Measurements from ENCODE around the gene IFT57. TPM values are rescaled to one million over a fixed set of nuclear protein-coding genes. Genes with fewer than 3 reads are reported as not detected.

Gene IFT57
- total RNA-seq, 1 experiment from 2014 or later = 40.5 TPM

DNA sequence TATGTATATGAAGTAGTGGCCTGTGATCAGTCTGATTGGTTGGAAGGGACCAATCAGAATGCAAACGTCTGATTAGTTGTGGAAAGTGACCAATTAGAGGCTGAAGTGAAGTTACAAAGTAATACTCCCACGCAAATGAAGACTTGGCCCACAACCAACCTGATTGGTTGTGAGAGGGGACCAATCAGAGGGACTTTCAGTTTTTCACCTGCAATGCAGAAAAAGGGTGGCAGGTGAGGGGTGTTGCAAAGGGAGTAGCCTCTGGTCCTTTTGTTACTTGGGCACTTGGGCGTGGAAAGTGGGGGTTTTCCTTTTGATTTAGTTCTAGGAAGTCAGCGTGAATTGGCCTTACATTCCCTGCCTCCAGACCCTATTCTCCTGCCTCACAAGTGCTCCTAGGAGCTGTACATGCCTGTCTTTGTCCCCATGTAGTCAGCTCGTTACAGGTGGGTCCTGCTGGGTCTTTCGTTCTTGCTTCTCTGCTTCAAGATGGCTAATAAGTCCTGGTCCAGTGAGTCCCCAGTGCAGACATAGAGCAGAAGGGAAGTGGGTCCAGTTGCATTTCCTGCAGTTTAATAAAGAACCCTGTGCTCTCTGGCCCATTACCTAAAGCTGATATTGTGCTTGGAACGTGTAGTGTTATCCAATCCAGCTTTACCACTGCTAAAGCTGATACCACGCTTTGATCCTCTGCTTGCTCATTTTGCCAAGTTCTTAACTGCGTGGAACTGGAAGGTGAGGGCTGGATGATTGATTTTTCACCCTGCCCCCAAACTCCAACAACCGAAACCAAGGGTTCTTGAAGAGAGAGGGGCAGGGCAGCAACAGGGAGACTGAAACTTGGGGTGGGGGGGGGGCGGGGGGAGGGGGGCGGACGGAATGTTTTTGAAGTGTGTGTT, 85.4 kb downstream of the IFT57 start:
- H3K27me3 ChIP-seq (replicated peaks) = no peaks in the 10 kb centered on the region
- no peak overlapping the region for H3K4me3 ChIP-seq
- H3K27ac ChIP-seq = no peak overlapping the region
- no peaks in the 10 kb centered on the region for H3K36me3 ChIP-seq
- H3K4me1 ChIP-seq (replicated peaks) = peaks cover 28% of the 10 kb centered on the region
- H3K9me3 ChIP-seq (replicated peaks) = no peaks in the 10 kb centered on the region
- no peak for DNase-seq (ENCODE audit: low read depth in 1 of 2, low spot score in 2 of 2)

DNA sequence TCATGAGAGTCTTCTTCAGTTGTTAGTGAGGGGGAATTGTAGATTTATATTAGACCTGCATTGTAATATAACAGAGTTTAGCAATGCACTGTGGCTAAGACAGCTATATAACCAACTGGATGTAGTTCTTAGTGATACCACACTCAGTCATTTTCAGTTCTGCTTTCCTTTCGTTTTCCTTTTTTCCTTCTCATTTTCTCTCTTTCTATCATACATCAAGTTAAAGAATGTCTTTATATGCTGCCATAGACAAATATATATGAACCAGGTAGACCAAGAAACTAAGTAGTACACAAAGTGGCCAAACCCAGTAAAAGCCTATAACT, 87.7 kb downstream of the IFT57 start:
- H3K4me3 ChIP-seq = no peak overlapping the region
- no peaks in the 10 kb centered on the region for H3K9me3 ChIP-seq (replicated peaks)
- no peaks in the 10 kb centered on the region for H3K36me3 ChIP-seq

DNA sequence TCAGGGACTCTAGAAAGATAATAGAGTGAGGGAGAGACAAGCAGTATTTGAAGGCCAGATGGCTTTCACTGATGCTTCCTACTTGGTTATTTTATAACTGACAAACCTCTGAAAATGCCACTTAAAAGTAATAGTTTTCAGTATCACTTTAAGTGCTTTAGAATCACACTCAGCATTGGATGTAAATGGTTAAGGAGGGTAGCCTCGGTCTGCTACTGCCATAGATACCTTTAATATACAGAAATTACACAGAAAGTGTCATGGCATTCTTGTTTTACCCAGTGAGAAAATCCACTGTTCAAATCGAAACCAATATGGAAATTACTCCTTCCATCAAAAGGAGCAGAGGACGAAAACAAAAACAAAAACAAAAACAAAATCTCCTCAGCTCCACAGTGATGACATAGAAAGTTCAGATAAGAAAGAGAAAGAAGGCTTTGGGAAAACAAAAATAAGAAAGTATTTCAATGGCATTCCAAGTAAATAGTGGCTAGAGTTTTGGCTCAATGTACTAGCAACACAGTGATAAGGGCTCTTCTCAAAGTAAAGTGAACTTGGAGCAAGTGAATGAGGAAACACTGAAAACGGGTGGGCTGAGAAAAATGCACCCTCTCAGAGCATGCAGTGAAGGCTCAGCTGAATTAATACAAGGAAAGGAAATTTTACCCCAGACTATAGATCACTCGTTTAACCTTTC, 88.2 kb downstream of the IFT57 start:
- Histone ChIP-seq H3K36me3 (no peaks in the 10 kb centered on the region), H3K4me3 (no peak overlapping the region), H3K27ac (peak overlapping the region; percentile 90; the same call in 1 of the 2 replicates), H3K4me1 (replicated peaks) (peaks cover 48% of the 10 kb centered on the region), H3K9me3 (replicated peaks) (no peaks in the 10 kb centered on the region), H3K27me3 (replicated peaks) (no peaks in the 10 kb centered on the region)
- DNase-seq (ENCODE audit: low read depth in 1 of 2, low spot score in 2 of 2) = no peak

More for the DNA sequence above, 87.7 kb downstream of the IFT57 start:
- no peak overlapping the region for H3K27ac ChIP-seq
- H3K4me1 ChIP-seq (replicated peaks) = peaks cover 48% of the 10 kb centered on the region
- no peaks in the 10 kb centered on the region for H3K27me3 ChIP-seq (replicated peaks)
- DNase-seq (ENCODE audit: low read depth in 1 of 2, low spot score in 2 of 2) = no peak

DNA sequence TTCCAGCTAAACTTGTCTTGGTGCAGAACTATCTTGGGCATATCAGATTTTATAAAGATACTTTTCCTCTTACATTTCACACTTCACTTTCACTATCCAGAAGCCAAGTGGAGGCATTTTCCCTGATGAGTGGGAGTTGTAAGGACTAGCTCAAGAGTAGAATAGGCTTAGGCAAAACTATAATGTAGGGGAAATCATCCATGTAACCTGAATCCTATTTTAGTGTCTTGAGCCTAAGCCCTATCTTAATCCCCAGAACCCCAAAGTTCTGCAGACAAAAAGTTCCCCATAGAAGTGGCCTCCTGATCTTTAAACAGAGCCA, 89.2 kb downstream of the IFT57 start:
- Histone ChIP-seq H3K9me3 (replicated peaks) (no peaks in the 10 kb centered on the region), H3K36me3 (no peaks in the 10 kb centered on the region), H3K4me1 (replicated peaks) (peaks cover 48% of the 10 kb centered on the region), H3K27me3 (replicated peaks) (no peaks in the 10 kb centered on the region), H3K4me3 (no peak overlapping the region), H3K27ac (peak overlapping the region; percentile 90)
- DNase-seq (ENCODE audit: low read depth in 1 of 2, low spot score in 2 of 2) = no peak

DNA sequence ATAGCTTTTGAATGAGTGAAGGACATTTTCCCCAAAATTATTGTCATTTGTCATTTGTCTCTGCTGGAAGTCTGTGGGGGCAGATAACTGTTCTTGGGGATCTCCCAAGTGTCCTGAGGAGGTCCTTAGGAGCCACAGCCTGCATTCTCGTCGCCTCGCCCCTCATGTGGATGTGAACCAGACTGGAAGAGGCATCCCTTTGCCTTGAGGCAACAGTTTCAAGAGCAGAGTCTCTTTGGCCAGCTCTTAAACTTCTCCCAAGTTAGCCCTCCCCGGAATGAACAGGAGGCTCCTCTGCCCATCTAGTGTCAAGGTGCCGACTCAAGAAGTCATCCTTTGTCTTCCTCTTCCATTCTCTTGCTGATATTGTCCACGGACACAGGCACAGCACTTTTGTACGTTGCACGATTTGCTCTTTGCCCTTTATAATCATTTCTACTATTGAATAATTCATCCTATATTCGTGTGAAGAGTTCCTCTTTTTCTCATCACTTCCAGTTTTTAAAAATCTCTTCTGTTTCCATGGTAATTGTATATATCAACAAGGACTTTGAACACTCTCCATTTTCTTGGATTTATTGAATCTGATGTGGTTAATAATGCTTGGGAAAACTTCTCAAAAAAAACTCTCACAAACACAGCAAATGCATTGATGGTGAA, 90.6 kb downstream of the IFT57 start:
- Histone ChIP-seq H3K4me3 (no peak overlapping the region), H3K27ac (peak overlapping the region; percentile 90), H3K4me1 (replicated peaks) (peaks cover 53% of the 10 kb centered on the region), H3K27me3 (replicated peaks) (no peaks in the 10 kb centered on the region), H3K9me3 (replicated peaks) (no peaks in the 10 kb centered on the region), H3K36me3 (no peaks in the 10 kb centered on the region)
- DNase-seq (ENCODE audit: low read depth in 1 of 2, low spot score in 2 of 2) = peak in 1 of 2 experiments; percentile 49

DNA sequence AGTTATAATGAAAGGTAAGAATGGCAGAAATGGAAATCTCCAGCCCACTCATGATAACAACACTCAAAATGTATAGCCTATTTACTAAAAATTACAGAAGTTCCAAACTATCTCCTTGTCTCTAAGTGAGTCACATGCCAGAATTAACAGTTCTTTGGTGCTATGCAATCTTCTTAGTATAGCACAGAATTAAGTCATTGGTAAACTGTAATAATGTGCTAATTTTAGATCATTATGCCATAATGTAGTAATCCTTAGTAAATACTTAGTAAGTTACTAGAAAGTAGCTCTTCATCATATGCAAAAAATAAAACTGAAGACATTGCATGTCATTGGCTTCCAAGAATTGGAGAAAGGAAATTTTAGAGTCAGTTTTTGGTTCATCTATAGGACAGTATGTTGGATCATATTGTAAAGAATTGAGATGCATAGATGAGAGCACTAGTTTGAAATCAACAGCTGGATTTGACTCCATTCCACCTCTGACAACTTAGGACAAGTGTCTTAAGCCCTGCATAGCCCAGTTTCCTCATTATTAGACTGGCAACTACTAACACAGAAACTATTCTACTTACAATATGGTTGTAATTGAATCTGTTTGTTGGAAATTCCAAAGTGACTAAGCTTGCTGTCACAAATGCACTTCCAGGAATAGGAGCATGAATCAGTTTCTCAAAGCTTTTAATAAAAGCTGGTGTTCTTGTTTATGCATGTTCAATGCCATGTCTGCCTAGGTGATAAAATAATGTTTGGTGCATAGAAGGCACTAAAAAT, 91.3 kb downstream of the IFT57 start:
- H3K27me3 ChIP-seq (replicated peaks) = no peaks in the 10 kb centered on the region
- DNase-seq (ENCODE audit: low read depth in 1 of 2, low spot score in 2 of 2) = peak in 1 of 2 experiments; percentile 79
- H3K27ac ChIP-seq = peak overlapping the region; percentile 90
- H3K9me3 ChIP-seq (replicated peaks) = no peaks in the 10 kb centered on the region
- H3K4me1 ChIP-seq (replicated peaks) = peaks cover 53% of the 10 kb centered on the region
- no peaks in the 10 kb centered on the region for H3K36me3 ChIP-seq
- no peak overlapping the region for H3K4me3 ChIP-seq

DNA sequence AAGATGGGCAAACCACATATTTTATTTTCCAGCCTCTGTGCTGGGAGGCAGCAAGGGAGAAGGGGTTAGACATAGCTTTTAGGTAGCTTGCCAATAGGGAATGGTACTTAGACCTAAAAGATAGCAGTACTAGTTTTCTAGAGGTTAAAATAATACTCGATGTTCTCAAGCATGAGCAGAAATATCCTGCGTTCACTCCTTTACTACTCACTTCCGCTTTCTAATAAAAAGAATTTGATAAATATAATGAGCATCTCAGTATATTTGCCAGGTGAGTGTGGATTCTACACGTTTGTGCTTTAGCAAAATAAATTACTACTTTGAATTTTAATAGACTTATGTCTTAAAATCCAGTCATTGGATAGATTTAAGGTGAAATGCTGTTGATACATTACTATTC, 92.0 kb downstream of the IFT57 start:
- no peak for DNase-seq (ENCODE audit: low read depth in 1 of 2, low spot score in 2 of 2)
- Histone ChIP-seq H3K27ac (peak overlapping the region; percentile 90), H3K4me3 (no peak overlapping the region), H3K27me3 (replicated peaks) (no peaks in the 10 kb centered on the region), H3K36me3 (no peaks in the 10 kb centered on the region), H3K9me3 (replicated peaks) (no peaks in the 10 kb centered on the region), H3K4me1 (replicated peaks) (peaks cover 53% of the 10 kb centered on the region)

DNA sequence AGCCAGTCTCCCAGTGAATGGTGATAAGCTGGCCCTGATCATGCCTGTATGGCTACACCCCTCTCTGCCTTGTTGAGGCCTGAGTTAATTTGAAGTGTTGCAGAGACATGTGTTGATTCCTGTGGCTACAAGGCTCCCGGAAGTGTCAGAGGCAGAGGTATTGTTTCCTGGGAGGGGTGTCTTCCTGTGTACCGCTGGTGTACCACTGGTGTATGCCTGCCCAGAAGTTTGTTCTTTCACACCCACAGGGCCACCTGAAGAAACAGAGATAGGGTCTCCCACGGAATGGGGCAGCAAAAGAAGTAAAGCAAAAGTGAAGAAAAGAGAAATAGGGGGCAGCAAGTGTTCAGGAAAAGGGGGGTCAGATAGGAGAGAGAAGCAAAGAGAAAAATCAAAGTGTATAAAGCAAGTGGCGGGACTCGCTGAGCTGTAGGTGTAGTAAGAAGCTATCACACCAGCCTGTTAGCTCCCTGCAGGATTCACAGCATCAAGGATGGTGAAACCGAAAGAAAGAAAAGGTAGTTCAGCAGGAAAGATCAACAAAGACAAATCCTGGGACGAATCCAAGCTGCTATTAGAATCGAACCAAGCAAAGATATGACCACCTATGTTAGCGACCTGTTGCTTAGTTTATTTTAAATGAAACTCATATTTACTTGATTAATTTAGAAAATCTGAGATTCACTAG, 94.8 kb downstream of the IFT57 start:
- Histone ChIP-seq H3K4me3 (no peak overlapping the region), H3K9me3 (replicated peaks) (no peaks in the 10 kb centered on the region), H3K27me3 (replicated peaks) (no peaks in the 10 kb centered on the region), H3K27ac (no peak overlapping the region), H3K36me3 (no peaks in the 10 kb centered on the region), H3K4me1 (replicated peaks) (peaks cover 32% of the 10 kb centered on the region)
- DNase-seq (ENCODE audit: low read depth in 1 of 2, low spot score in 2 of 2) = no peak

DNA sequence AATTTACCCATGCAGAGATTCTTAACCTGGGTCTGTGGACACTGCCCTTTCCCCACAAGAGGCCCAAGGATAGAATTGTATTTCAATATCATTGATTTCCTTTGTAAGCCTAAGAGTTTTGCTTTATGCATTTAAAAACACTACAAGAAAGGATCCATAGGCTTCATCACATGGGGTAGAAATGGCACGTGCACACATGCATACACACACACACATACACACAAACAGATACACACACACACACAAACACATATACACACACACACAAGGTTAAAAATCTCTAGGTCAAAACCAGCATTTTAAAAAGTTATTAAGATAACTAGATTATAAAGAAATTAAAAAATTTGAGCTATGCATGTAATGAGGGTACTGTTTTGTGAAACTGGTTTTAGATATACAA, 95.9 kb downstream of the IFT57 start:
- Histone ChIP-seq H3K4me1 (replicated peaks) (peaks cover 21% of the 10 kb centered on the region), H3K36me3 (no peaks in the 10 kb centered on the region), H3K9me3 (replicated peaks) (no peaks in the 10 kb centered on the region), H3K27me3 (replicated peaks) (no peaks in the 10 kb centered on the region), H3K27ac (no peak overlapping the region), H3K4me3 (no peak overlapping the region)
- no peak for DNase-seq (ENCODE audit: low read depth in 1 of 2, low spot score in 2 of 2)

DNA sequence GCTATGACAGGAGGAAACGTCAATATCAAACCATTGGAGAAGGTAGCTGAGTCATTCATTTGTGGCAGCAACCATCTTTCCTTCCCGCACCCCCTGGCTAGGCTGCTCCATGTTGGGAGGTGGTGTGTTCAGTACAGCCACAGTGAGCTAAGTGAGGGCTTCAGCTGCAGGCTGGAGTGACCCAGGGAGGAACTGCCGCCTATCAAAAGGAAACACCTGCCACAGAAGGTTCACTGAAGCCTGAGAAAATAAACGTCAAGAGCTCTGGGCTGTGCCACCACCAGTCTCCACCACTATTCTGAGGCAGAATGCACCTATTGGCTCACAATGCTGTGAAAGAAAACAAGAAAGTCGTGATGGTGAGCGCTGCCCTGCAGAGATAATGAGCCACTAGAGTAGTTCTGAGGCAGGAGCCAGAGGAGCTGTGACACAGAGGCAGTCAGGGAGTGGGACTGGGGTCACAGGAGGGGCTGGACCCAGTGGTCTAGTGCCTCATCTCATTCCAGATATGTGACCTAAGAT, 96.6 kb downstream of the IFT57 start:
- no peaks in the 10 kb centered on the region for H3K9me3 ChIP-seq (replicated peaks)
- H3K27ac ChIP-seq = no peak overlapping the region
- H3K4me3 ChIP-seq = no peak overlapping the region
- H3K27me3 ChIP-seq (replicated peaks) = no peaks in the 10 kb centered on the region
- peaks cover 14% of the 10 kb centered on the region for H3K4me1 ChIP-seq (replicated peaks)
- no peak for DNase-seq (ENCODE audit: low read depth in 1 of 2, low spot score in 2 of 2)
- H3K36me3 ChIP-seq = no peaks in the 10 kb centered on the region

DNA sequence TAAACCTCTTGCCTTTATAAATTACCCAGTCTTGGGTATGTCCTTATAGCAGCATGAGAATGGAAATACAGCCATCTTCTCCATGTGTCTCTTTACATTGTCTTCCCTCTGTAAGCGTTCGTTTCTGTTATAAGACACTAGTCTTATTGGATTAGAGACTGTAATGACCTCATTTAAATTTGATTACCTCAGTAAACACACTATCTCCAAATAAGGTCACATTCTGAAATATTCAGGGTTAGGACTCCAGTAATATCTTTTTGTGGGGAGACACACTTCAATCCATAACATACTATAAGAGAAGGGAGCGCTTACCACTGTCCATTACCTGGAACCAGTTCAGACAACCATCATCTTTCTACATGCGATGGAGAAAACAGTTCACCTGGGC, 97.1 kb downstream of the IFT57 start:
- H3K36me3 ChIP-seq = no peaks in the 10 kb centered on the region
- H3K9me3 ChIP-seq (replicated peaks) = no peaks in the 10 kb centered on the region
- no peak overlapping the region for H3K4me3 ChIP-seq
- no peaks in the 10 kb centered on the region for H3K27me3 ChIP-seq (replicated peaks)
- no peak overlapping the region for H3K27ac ChIP-seq
- H3K4me1 ChIP-seq (replicated peaks) = peaks cover 9% of the 10 kb centered on the region
- no peak for DNase-seq (ENCODE audit: low read depth in 1 of 2, low spot score in 2 of 2)

DNA sequence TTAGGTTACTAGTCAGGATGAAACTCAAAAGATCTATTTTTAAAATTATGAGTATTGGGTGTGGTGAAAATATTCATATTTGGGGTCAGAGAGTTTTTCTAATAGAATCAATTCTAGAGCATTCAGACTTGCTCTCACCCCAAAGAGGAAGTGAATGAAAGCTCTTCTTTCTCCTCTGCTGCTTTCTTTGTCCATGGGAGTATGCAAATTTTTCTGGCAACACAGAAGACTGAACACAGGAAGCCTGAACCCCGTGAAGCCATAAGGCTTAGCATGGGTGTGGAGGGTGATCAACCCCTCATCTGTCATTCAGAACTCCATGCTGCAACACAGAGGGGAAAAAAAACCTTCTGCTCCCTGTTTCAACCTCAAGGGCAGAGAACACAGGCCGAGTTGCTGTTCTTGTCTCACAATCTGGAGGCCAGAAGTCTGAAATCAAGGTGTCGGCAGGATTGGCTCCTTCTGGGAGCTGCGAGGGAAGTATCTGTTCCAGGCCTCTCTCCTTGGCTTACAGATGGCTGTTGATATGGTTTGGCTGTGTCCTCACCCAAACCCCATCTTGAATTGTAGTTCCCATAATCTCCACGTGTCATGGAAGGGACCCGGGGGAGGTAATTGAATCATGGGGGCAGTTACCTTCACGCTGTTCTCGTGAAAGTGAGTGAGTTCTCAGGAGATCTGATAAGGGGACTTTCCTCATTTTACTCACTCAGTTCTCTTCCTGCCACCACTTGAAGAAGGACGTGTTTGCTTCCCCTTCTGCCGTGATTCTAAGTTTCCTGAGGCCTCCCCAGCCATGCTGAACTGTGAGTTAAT, 97.7 kb downstream of the IFT57 start:
- no peak for DNase-seq (ENCODE audit: low read depth in 1 of 2, low spot score in 2 of 2)

More for the DNA sequence above, 97.7 kb downstream of the IFT57 start:
- no peak overlapping the region for H3K27ac ChIP-seq
- no peak overlapping the region for H3K4me3 ChIP-seq
- no peaks in the 10 kb centered on the region for H3K27me3 ChIP-seq (replicated peaks)
- peaks cover 5% of the 10 kb centered on the region; the same call in 1 of the 2 replicates for H3K4me1 ChIP-seq (replicated peaks)
- no peaks in the 10 kb centered on the region for H3K9me3 ChIP-seq (replicated peaks)
- H3K36me3 ChIP-seq = no peaks in the 10 kb centered on the region

Data from SJSA1 (cell line).